ENCODE measurements around the gene TTL. TPM values are rescaled to one million over a fixed set of nuclear protein-coding genes. Genes with fewer than 3 reads are reported as not detected.
"Not testable (repeated sequence)": the region's sequence is repeated elsewhere in the genome, so short reads cannot be mapped to it uniquely, and the experiment has no call there.

The TTL gene
- 10 to 100 TPM; 39.2 to 44.1 TPM for total RNA-seq
- long read RNA-seq, partial matches to known transcripts, result 5 of 6 reads
- long read RNA-seq, other reads (novel, unspliced or antisense), result 1 of 6 reads

GRCh38 chr2:112481528-112482233, at the start of gene TTL:
Gene TTL (plus strand): TSS chr2:112482156. CDS start chr2:112482345, 189 bp downstream.
- intact Hi-C loops (cut with DNase I), result loop anchor here (2.0 to 10.0 kb wide), 4 partner anchors 61 to 166 kb away; partner anchors contain the start of genes POLR1B (in 2 of the 2) and SLC20A1 (in 1 of the 2)
- ATAC-seq (peak; percentile 93 to 96), DNase-seq (peak; percentile 83)

GRCh38 chr2:112432390-112432734, 49.6 kb upstream of the TTL start:
- DNase-seq, ATAC-seq: not testable (repeated sequence)
- intact Hi-C loops (cut with DNase I), result loop anchor here in 1 of 2 donors (5.0 kb wide), 2 partner anchors 175 to 310 kb away; partner anchors contain the start of gene ZC3H8

GRCh38 chr2:112432735-112433479, 49.0 kb upstream of the TTL start:
- peak; percentile 69 for DNase-seq
- ATAC-seq, result peak; percentile 51 to 66
- intact Hi-C loops (cut with DNase I), result loop anchor here in 1 of 2 donors (5.0 kb wide), 2 partner anchors 176 to 311 kb away; partner anchors contain the start of gene ZC3H8

GRCh38 chr2:112433480-112433879, 48.5 kb upstream of the TTL start, which contains the start of gene RGPD8:
Gene RGPD8 (minus strand): TSS chr2:112433645. CDS start chr2:112433453, 192 bp downstream.
- intact Hi-C loops (cut with DNase I), result loop anchor here in 1 of 2 donors (5.0 kb wide), 2 partner anchors 176 to 311 kb away; partner anchors contain the start of gene ZC3H8
- DNase-seq (peak; percentile 91), ATAC-seq (peak; percentile 99 to 100)

GRCh38 chr2:112433932-112434730, 47.8 kb upstream of the TTL start:
- intact Hi-C loops (cut with DNase I), result loop anchor here in 1 of 2 donors (5.0 kb wide), 2 partner anchors 177 to 312 kb away; partner anchors contain the start of gene ZC3H8

GRCh38 chr2:112434890-112435715, 46.9 kb upstream of the TTL start:
- not testable (repeated sequence) for DNase-seq, ATAC-seq
- intact Hi-C loops (cut with DNase I), result loop anchor here in 1 of 2 donors (5.0 kb wide), 2 partner anchors 178 to 313 kb away; partner anchors contain the start of gene ZC3H8

More at GRCh38 chr2:112433932-112434730, 47.8 kb upstream of the TTL start:
- ATAC-seq (no peak), DNase-seq (peak; percentile 24)

GRCh38 chr2:112435716-112436431, 46.1 kb upstream of the TTL start:
- ATAC-seq; intact Hi-C loops (cut with DNase I); DNase-seq: not testable (repeated sequence)

GRCh38 chr2:112436993-112437392, 45.0 kb upstream of the TTL start:
- intact Hi-C loops (cut with DNase I); ATAC-seq; DNase-seq: not testable (repeated sequence)

GRCh38 chr2:112437405-112437831, 44.5 kb upstream of the TTL start:
- DNase-seq; ATAC-seq; intact Hi-C loops (cut with DNase I): not testable (repeated sequence)

- ATAC-seq; intact Hi-C loops (cut with DNase I); DNase-seq: not testable (repeated sequence)
Measured at GRCh38 chr2:112438603-112439261, 43.2 kb upstream of the TTL start.

- DNase-seq; intact Hi-C loops (cut with DNase I); ATAC-seq: not testable (repeated sequence)
Measured at GRCh38 chr2:112444256-112444655, 37.7 kb upstream of the TTL start.

GRCh38 chr2:112449854-112450253, 32.1 kb upstream of the TTL start:
- intact Hi-C loops (cut with DNase I), result no loop called here
- DNase-seq, result no peak
- no peak for ATAC-seq

- no peak for DNase-seq
- ATAC-seq, result no peak
- intact Hi-C loops (cut with DNase I), result no loop called here
Measured at GRCh38 chr2:112451317-112451716, 30.6 kb upstream of the TTL start.

GRCh38 chr2:112454586-112454985, 27.4 kb upstream of the TTL start:
- intact Hi-C loops (cut with DNase I), result no loop called here
- ATAC-seq (no peak), DNase-seq (no peak)

- DNase-seq (no peak), ATAC-seq (no peak)
- intact Hi-C loops (cut with DNase I), result no loop called here
Measured at GRCh38 chr2:112459372-112459771, 22.6 kb upstream of the TTL start.

GRCh38 chr2:112462178-112462577, 19.8 kb upstream of the TTL start:
- no peak for ATAC-seq
- intact Hi-C loops (cut with DNase I), result no loop called here
- DNase-seq, result no peak

- no peak for ATAC-seq
- DNase-seq, result no peak
- intact Hi-C loops (cut with DNase I), result no loop called here
Measured at GRCh38 chr2:112463256-112463655, 18.7 kb upstream of the TTL start.
